ENCODE data around the gene EIF2D.
"Not testable (repeated sequence)": the region's sequence is repeated elsewhere in the genome, so short reads cannot be mapped to it uniquely, and the experiment has no call there.

The EIF2D gene

GRCh38 chr1:206635080-206635977 is 23.1 kb upstream of the EIF2D start, which contains the start of gene DYRK3:
TSS of gene DYRK3 (plus strand) at chr1:206635536. CDS start at chr1:206635704, 168 bp downstream.
- DNase-seq (ENCODE audit: low spot score), result peak; percentile 94

GRCh38 chr1:206634365-206635079 is 22.3 kb upstream of the EIF2D start:
- DNase-seq (ENCODE audit: low spot score), result peak; percentile 84

DNA sequence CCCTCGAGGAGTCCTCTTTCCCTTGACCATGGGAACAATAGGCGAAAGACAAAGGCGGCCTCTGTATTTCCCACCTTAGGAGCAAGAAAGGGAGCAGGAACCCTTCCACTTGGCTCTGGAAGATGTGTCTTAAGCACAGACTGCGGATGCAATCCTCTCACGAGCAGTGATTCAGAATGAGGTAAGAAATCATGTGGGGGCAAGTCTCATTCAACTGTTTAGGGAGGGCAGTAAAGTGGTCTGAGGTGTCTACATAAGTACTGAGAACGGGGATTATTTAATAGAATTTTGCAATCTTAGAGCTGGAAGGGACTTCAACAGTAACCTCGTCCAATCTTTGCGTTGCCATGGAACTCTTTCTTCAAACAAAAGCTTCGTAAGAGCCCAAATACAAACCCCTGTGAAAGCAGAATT is 21.4 kb upstream of the EIF2D start:
- DNase-seq (ENCODE audit: low spot score), result no peak

DNA sequence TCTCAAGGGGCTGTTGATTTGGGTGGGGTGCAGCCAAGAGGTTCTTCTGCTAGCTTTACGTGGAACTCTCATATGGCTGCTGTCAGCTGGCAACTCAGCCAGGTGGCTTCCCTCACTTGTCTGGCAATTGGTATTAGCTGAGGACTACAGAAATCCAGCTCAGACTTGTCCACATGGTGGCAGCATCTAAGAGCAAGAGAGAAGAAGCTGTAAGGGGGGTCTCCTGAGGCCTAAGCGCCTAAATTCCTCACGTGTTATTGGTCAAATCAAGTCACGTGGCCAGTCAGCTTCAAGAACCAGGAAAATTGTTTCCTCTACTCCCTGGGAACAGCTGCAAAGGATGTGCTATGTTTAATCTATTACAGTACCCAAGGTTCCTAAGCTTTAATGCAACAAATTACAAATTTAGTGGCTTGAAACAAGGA is 18.8 kb upstream of the EIF2D start:
- peak; percentile 21 for DNase-seq (ENCODE audit: low spot score)

DNA sequence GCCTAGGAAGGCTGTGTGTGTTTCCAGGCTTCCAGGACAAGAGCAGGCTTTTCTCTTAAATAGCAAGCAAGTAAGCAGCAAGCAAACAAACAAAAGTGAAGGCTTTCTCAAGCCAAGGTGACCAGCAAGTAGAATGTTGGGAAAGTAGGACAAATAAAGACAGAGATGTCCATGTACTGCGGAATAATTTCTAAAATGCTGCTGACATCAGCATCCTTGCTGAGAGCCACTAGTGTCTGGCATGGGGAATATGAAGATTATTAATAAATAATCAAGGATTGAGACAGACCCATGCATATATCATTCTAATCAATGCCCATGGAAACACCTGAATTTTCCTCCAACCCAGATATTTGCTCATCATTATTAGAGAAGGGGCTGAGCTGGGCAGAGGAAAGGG is 16.7 kb upstream of the EIF2D start:
- no peak for DNase-seq (ENCODE audit: low spot score)

GRCh38 chr1:206626396-206626795 is 14.1 kb upstream of the EIF2D start:
- DNase-seq (ENCODE audit: low spot score), result not testable (repeated sequence)

DNA sequence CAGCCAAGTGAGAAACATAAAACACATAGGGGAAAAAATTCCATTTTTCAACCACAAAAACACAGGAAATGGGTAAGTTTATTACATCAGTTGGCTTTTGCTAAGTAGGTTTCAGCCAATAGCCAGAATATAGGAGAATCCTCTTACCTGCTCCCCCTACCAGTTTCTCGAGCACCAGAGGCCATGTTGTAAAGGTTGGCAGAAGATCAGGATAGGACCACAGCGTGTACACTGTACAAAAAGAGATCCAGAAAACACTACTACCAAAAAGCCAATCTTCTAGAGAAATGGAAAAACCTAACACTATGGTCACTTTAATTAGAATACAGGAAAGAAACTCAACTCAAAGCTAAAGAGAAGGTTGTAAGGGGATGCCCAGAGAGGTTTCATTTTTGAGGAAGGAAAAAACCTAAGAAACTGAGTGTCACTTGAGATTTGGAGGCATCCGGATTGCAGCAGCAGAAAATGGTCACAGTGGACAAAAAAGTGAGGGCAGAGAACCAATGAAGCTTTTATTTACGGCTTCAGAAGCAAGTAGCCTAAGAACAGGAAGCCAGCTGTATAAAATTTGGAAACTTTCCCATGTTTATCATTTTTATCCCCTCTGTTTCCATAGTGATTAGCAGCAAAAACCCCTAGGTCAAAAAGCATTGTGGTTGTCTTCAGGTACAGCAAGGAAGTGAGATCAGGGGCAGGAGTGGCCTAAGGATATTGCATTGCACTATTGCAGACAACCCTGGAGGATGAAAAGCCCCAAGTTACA is 2.9 kb downstream of the EIF2D start:
- DNase-seq (ENCODE audit: low spot score), result no peak

GRCh38 chr1:206608108-206608698 is 4.1 kb downstream of the EIF2D start:
- DNase-seq (ENCODE audit: low spot score), result peak; percentile 32

DNA sequence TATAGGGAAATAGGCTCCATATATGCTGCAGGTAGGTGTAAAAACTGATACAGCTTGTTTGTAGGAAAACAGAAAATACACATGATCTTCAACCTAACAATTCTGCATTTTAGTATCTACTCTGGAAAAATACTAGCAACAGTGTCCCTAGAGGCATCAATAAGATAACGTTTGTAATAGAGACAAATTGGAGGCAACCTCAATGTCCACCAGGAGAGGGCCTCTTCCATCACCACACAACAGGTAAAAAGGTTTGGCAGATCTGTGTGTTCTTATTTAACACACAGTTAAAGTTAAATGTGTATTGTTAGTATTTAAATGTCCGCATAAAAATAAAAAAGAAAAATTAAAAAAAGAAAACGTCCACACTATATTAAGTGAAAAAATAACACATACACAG is 5.4 kb downstream of the EIF2D start:
- DNase-seq (ENCODE audit: low spot score), result peak; percentile 21

- DNase-seq (ENCODE audit: low spot score), result no peak
These were observed 7.4 kb downstream of the EIF2D start for GRCh38 chr1:206604861-206605260.

- DNase-seq (ENCODE audit: low spot score), result no peak
These were observed 11.7 kb downstream of the EIF2D start for GRCh38 chr1:206600527-206600926.

DNA sequence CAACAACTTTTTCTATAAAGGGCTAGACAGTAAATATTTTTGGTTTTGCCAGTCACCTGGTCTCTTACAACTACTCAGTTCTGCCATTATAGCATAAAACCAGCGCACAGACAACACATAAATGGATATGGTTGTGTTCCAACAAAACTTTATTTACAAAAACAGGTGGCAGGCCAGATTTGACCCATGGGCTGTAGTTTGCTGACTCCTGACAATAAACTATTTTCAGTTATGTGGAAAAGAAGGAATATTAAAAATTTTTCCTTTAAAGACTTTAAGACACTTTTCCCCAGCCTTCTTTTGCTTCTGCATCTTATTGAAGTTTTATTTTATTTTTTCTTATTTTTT is 16.0 kb downstream of the EIF2D start:
- no peak for DNase-seq (ENCODE audit: low spot score)

GRCh38 chr1:206595581-206596318 is 16.5 kb downstream of the EIF2D start:
- DNase-seq (ENCODE audit: low spot score), result no peak

DNA sequence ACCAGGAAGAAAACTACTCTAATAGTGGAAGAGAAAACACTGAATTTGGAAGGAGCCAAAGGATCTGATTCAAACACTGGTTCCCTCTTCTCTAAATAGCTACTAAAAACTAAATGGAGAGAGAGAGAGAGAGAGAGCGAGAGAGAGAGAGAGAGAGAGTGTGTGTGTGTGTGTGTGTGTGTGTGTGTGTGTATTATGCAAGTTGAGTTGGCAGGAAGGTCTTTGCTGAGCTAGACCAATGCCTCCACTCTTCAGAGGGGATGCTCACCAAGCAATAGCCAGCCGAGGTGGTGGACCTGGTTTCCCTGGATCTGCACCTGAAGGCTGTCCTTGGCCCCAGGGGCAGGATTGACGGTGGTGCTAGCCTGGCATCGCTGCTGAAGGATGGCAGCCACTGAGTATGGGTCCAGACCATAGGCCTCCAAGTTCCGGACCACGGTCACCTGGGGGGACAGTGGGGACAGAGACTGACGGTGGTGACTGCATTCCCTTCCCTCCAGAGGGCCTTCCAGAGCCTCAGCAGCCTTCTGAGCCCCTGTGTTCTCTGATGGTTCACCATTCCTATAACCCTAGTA is 18.8 kb downstream of the EIF2D start:
- DNase-seq (ENCODE audit: low spot score), result no peak

DNA sequence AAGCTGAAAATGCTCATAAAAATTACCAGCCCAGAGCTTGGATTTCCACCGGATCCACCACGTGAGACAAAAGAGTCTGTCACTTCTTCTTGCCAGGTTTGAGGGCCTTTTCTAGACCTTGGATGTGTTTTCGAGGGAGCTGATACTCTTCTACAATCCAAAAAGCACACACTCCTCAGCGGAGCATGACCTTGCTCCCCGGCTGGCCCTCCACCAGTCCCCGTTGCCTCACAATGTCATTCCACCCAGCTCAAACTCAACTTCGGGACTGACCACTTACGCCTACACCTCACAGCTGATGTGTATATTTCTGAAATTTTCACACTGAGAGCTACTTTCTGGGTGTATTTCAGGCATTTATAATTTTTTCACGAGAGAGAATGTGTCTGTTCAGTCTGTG is 20.6 kb downstream of the EIF2D start:
- DNase-seq (ENCODE audit: low spot score), result no peak

DNA sequence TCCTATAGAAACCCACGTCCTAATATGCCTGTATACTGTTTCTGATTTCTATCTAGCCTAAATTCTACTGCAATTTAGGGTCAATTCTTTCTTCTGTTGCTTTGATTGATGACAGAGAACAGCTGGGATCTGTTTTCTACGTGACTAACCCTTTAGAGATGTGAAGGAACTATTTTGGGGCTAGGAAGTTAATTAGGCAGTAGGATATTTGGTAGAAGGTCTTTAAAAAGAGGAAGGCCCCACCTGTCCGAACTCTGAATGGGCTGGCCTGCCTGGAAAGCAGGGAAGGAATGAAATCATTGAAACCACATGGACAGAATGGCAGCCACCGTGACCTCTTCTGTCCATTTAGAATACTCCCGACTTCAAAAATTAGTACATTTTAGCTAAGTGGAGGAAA is 21.0 kb downstream of the EIF2D start:
- DNase-seq (ENCODE audit: low spot score), result no peak

DNA sequence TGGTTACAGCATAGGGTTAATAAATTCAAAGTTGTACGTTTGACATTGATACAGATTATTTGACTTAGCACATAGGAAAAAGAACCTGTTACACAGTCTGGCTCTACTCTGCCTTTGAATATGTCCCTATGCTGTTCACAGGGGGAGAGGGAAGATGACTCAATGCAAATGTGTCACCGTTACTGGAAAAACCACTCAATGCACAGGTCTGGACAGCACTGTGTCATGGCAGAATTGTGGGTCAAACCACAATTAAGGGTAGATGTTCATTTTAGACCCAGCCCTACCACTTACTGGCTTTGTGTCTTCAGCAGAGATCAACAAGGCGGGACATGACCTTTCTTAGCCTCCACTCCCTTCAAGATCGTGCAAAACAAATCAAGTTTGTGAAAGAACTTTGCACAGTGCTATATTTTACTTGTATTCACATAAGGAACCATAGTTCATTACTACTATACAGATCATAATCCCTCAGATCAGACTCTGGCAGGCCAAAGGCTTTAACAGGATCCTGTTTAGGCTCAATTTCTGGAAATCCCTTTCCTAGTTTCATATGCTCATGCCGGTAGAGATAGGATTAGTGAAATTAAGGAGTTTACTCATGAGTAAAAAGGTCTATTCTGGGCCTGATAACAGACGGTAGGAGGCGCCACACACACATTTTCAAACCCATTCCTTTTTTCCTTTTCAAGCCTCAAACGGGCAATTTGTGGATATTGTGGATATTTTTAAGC is 22.1 kb downstream of the EIF2D start:
- no peak for DNase-seq (ENCODE audit: low spot score)

- DNase-seq (ENCODE audit: low spot score), result no peak
These were observed 23.1 kb downstream of the EIF2D start for GRCh38 chr1:206589206-206589605.

GRCh38 chr1:206588492-206588891 is 23.8 kb downstream of the EIF2D start:
- DNase-seq (ENCODE audit: low spot score), result no peak

- DNase-seq (ENCODE audit: low spot score), result no peak
These were observed 24.4 kb downstream of the EIF2D start for GRCh38 chr1:206587904-206588303.
